ENCODE results near the gene CD207.
"Not testable (repeated sequence)": the region's sequence is repeated elsewhere in the genome, so short reads cannot be mapped to it uniquely, and the experiment has no call there.

The CD207 gene

GRCh38 chr2:70835643-70836042, at the start of gene CD207:
Gene CD207 (minus strand): TSS chr2:70835816. CDS start chr2:70835776, 40 bp downstream.
- H3K4me3 ChIP-seq (ENCODE audit: low read depth, low read length) = no peak within 1 kb of the TSS

GRCh38 chr2:70878543-70878942, 42.9 kb upstream of the CD207 start:
- not testable (repeated sequence) for H3K4me3 ChIP-seq (ENCODE audit: low read depth, low read length)

GRCh38 chr2:70876138-70876537, 40.5 kb upstream of the CD207 start:
- not testable (repeated sequence) for H3K4me3 ChIP-seq (ENCODE audit: low read depth, low read length)

GRCh38 chr2:70873541-70873940, 37.9 kb upstream of the CD207 start:
- no peak overlapping the region for H3K4me3 ChIP-seq (ENCODE audit: low read depth, low read length)

- no peak overlapping the region for H3K4me3 ChIP-seq (ENCODE audit: low read depth, low read length)
These were observed 36.0 kb upstream of the CD207 start for GRCh38 chr2:70871398-70872211.

- no peak overlapping the region for H3K4me3 ChIP-seq (ENCODE audit: low read depth, low read length)
These were observed 35.2 kb upstream of the CD207 start for GRCh38 chr2:70870790-70871189.

- no peak overlapping the region for H3K4me3 ChIP-seq (ENCODE audit: low read depth, low read length)
These were observed 33.4 kb upstream of the CD207 start for GRCh38 chr2:70868970-70869369.

GRCh38 chr2:70861777-70862625, 26.4 kb upstream of the CD207 start:
- H3K4me3 ChIP-seq (ENCODE audit: low read depth, low read length) = no peak overlapping the region

- H3K4me3 ChIP-seq (ENCODE audit: low read depth, low read length) = no peak overlapping the region
These were observed 20.1 kb upstream of the CD207 start for GRCh38 chr2:70855667-70856066.

GRCh38 chr2:70854411-70854810, 18.8 kb upstream of the CD207 start:
- H3K4me3 ChIP-seq (ENCODE audit: low read depth, low read length) = no peak overlapping the region

GRCh38 chr2:70852824-70853223, 17.2 kb upstream of the CD207 start:
- no peak overlapping the region for H3K4me3 ChIP-seq (ENCODE audit: low read depth, low read length)

GRCh38 chr2:70851704-70852103, 16.1 kb upstream of the CD207 start:
- no peak overlapping the region for H3K4me3 ChIP-seq (ENCODE audit: low read depth, low read length)

GRCh38 chr2:70850925-70851324, 15.3 kb upstream of the CD207 start:
- no peak overlapping the region for H3K4me3 ChIP-seq (ENCODE audit: low read depth, low read length)

- H3K4me3 ChIP-seq (ENCODE audit: low read depth, low read length) = no peak overlapping the region
These were observed 6.8 kb upstream of the CD207 start for GRCh38 chr2:70842401-70842800.

- H3K4me3 ChIP-seq (ENCODE audit: low read depth, low read length) = no peak overlapping the region
These were observed 2.6 kb upstream of the CD207 start for GRCh38 chr2:70837980-70838925.

- no peak overlapping the region for H3K4me3 ChIP-seq (ENCODE audit: low read depth, low read length)
These were observed 735 bp downstream of the CD207 start for GRCh38 chr2:70834881-70835280.

GRCh38 chr2:70834106-70834505, 1.5 kb downstream of the CD207 start:
- no peak overlapping the region for H3K4me3 ChIP-seq (ENCODE audit: low read depth, low read length)

- no peak overlapping the region for H3K4me3 ChIP-seq (ENCODE audit: low read depth, low read length)
These were observed 2.4 kb downstream of the CD207 start for GRCh38 chr2:70833246-70833645.

- H3K4me3 ChIP-seq (ENCODE audit: low read depth, low read length) = no peak overlapping the region
These were observed 3.2 kb downstream of the CD207 start for GRCh38 chr2:70832386-70832785.

- H3K4me3 ChIP-seq (ENCODE audit: low read depth, low read length) = no peak overlapping the region
These were observed 3.8 kb downstream of the CD207 start for GRCh38 chr2:70831861-70832260.

GRCh38 chr2:70830366-70830765, 5.2 kb downstream of the CD207 start:
- no peak overlapping the region for H3K4me3 ChIP-seq (ENCODE audit: low read depth, low read length)

All from iPS-11a (cell line).